SHP77 (cell line): Measurements from ENCODE around the gene PLCD4.

Experiments
- DNase-seq, 2 experiments: peaks; one replicate each; lab custom pipeline; 2025; lab: John Stamatoyannopoulos, UW

Gene PLCD4

GRCh38 chr2:218621007-218621406, 13.3 kb downstream of the PLCD4 start:
- no peak for DNase-seq

GRCh38 chr2:218622606-218623365, 15.1 kb downstream of the PLCD4 start:
- no peak for DNase-seq

GRCh38 chr2:218623366-218623705, 15.6 kb downstream of the PLCD4 start:
- no peak for DNase-seq

GRCh38 chr2:218626369-218626768, 18.7 kb downstream of the PLCD4 start:
- DNase-seq, result no peak

- no peak for DNase-seq
Measured at GRCh38 chr2:218627939-218628338, 20.2 kb downstream of the PLCD4 start.

- no peak for DNase-seq
Measured at GRCh38 chr2:218631837-218632236, 24.1 kb downstream of the PLCD4 start.

- no peak for DNase-seq
Measured at GRCh38 chr2:218635719-218636118, 28.0 kb downstream of the PLCD4 start.

GRCh38 chr2:218638372-218638771, 30.7 kb downstream of the PLCD4 start:
- no peak for DNase-seq

GRCh38 chr2:218642121-218642656, 34.5 kb downstream of the PLCD4 start:
- DNase-seq, result no peak

- DNase-seq, result no peak
Measured at GRCh38 chr2:218642786-218643185, 35.1 kb downstream of the PLCD4 start.

- DNase-seq, result no peak
Measured at GRCh38 chr2:218643751-218644310, 36.1 kb downstream of the PLCD4 start.

- DNase-seq, result no peak
Measured at GRCh38 chr2:218644721-218645120, 37.0 kb downstream of the PLCD4 start.

- DNase-seq, result no peak
Measured at GRCh38 chr2:218645126-218645525, 37.4 kb downstream of the PLCD4 start.

- peak; percentile 26 to 37 for DNase-seq
Measured at GRCh38 chr2:218648088-218648786, 40.5 kb downstream of the PLCD4 start.

- no peak for DNase-seq
Measured at GRCh38 chr2:218648787-218649100, 41.0 kb downstream of the PLCD4 start.

GRCh38 chr2:218655751-218656150, 48.1 kb downstream of the PLCD4 start:
- DNase-seq, result no peak

- DNase-seq, result peak in 1 of 2 experiments; percentile 26
Measured at GRCh38 chr2:218658671-218659257, 51.1 kb downstream of the PLCD4 start.

- peak; percentile 83 to 94 for DNase-seq
Measured at GRCh38 chr2:218659258-218659987, 51.7 kb downstream of the PLCD4 start, which contains the start of the genes BCS1L and ZNF142. Gene BCS1L, plus strand, starts transcription at chr2:218659683. Its CDS starts 1,305 bp downstream, at chr2:218660988. Gene ZNF142, minus strand, starts transcription at chr2:218659623. Its CDS starts 3,194 bp downstream, at chr2:218656429.

- DNase-seq, result no peak
Measured at GRCh38 chr2:218659988-218660358, 52.3 kb downstream of the PLCD4 start.

- no peak for DNase-seq
Measured at GRCh38 chr2:218662377-218662776, 54.7 kb downstream of the PLCD4 start.

- DNase-seq, result no peak
Measured at GRCh38 chr2:218662827-218663226, 55.1 kb downstream of the PLCD4 start.

GRCh38 chr2:218663901-218664300, 56.2 kb downstream of the PLCD4 start:
- no peak for DNase-seq
